Subcutaneous adipose tissue (tissue), 4 donors: ENCODE data around the gene ISM2. TPM values are rescaled to one million over a fixed set of nuclear protein-coding genes. Genes with fewer than 3 reads are reported as not detected.

ENCODE experiments used
- total RNA-seq, 4 donors: library from RNA; depleted of rRNA; stranded (reverse); fragments of >200 nt; gene quantifications; one replicate each; pipeline ENCODE4 v1.1.0, GENCODE V29; 2016
- TF ChIP-seq, protein P1 (sequence below): fragments of 450-650 bp; IDR thresholded peaks from one replicate; pipeline ENCODE4 v1.5.1; 2016; ENCODE audit warnings: low read depth, mild to moderate bottlenecking, control low read depth, antibody characterized with exemption, moderate library complexity

Gene ISM2
- under 1 TPM in 1 of 4 donors, not detected in 3; 0.16 TPM for total RNA-seq

DNA sequence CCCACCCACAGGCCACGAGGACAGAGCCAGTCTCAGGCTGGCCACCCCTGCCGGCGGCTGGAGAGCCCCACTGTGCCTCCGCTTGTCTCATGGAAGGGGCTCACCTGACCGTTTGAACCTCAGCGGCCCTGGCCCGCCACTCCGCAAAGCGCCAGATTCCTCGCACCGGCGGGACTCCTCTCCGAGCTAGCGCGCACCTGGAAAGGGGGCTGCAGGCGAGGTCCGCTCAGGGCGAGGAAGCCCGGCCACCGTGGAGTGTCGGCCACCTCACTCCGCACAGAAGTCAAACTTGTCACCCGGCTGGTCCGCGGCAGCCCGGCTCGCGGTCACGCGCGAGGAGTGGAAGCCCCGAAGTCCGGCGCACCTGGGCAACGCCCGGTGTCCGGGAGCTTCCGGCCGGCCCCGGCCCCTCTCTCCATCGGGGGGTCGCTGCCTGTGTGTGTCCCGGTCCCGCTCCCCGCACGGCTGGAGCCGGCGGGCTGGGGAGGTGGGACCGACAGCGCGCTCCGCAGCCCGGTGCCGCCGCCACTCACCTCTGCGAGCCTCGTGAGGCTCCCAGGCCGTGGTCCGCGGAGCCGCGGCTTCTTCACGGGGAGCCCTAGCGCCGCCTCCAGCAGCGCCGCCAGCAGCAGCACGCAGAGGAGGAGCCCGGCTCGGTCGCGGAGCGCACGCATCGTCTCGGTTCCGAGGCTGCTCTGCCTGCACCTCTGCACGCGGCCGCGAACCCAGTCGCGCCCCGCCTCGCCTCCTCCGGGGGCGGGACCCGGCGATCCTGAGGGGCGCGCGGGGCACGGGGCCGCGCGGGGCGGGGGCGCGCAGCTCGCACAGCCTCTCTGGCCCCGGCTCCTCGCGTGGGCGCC lies at the start of gene ISM2:
Gene ISM2, minus strand, starts transcription at position 697 of the 860 bp plus-strand sequence. Its CDS starts 23 bp downstream, at position 674.
- TF ChIP-seq, protein P1, sequence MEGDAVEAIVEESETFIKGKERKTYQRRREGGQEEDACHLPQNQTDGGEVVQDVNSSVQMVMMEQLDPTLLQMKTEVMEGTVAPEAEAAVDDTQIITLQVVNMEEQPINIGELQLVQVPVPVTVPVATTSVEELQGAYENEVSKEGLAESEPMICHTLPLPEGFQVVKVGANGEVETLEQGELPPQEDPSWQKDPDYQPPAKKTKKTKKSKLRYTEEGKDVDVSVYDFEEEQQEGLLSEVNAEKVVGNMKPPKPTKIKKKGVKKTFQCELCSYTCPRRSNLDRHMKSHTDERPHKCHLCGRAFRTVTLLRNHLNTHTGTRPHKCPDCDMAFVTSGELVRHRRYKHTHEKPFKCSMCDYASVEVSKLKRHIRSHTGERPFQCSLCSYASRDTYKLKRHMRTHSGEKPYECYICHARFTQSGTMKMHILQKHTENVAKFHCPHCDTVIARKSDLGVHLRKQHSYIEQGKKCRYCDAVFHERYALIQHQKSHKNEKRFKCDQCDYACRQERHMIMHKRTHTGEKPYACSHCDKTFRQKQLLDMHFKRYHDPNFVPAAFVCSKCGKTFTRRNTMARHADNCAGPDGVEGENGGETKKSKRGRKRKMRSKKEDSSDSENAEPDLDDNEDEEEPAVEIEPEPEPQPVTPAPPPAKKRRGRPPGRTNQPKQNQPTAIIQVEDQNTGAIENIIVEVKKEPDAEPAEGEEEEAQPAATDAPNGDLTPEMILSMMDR: no peak

- TF ChIP-seq, protein P1: no peak
Observed at GRCh38 chr14:77547512-77548180, 49.0 kb upstream of the ISM2 start.

- TF ChIP-seq, protein P1: no peak
Observed at GRCh38 chr14:77544571-77544970, 46.0 kb upstream of the ISM2 start.

GRCh38 chr14:77543637-77544334 lies 45.2 kb upstream of the ISM2 start:
- TF ChIP-seq, protein P1: no peak

DNA sequence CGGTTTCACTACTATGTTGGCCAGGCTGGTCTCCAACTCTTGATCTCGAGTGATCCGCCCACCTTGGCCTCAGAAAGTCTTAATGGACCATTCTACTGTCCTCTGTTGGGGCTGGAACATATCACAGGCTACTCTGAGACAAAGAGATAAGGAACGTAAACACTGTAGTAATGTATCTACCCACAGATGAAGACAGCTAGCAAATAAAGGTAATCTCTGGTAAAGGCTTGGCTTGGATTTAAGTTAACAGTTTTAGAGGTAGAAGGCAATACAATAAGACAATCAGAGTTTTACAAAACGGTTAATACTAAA lies 44.6 kb upstream of the ISM2 start:
- TF ChIP-seq, protein P1: no peak

- TF ChIP-seq, protein P1: no peak
Observed at GRCh38 chr14:77542421-77543239, 44.0 kb upstream of the ISM2 start.
